ENCODE measurements around the gene CCL16.

Gene CCL16

DNA sequence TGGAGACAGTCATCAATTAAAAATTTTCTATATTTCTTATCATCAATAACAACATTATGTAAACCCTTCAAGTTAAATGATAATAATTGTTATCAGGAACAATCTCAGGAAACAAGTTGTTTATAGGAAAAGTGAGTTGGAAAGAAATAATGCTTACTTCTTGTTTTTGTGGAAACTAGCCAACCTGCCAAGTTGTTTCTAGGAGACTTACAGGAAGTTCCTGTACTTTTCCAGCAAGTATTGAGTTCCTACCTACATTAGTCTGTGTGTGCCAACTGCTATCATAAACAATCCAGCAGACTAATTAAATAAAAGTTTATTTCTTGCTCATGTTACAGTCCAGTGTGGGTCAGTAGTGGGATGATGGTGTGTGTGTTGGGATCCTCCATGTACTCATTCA lies 6.9 kb upstream of the CCL16 start:
- TF ChIP-seq, protein P1, sequence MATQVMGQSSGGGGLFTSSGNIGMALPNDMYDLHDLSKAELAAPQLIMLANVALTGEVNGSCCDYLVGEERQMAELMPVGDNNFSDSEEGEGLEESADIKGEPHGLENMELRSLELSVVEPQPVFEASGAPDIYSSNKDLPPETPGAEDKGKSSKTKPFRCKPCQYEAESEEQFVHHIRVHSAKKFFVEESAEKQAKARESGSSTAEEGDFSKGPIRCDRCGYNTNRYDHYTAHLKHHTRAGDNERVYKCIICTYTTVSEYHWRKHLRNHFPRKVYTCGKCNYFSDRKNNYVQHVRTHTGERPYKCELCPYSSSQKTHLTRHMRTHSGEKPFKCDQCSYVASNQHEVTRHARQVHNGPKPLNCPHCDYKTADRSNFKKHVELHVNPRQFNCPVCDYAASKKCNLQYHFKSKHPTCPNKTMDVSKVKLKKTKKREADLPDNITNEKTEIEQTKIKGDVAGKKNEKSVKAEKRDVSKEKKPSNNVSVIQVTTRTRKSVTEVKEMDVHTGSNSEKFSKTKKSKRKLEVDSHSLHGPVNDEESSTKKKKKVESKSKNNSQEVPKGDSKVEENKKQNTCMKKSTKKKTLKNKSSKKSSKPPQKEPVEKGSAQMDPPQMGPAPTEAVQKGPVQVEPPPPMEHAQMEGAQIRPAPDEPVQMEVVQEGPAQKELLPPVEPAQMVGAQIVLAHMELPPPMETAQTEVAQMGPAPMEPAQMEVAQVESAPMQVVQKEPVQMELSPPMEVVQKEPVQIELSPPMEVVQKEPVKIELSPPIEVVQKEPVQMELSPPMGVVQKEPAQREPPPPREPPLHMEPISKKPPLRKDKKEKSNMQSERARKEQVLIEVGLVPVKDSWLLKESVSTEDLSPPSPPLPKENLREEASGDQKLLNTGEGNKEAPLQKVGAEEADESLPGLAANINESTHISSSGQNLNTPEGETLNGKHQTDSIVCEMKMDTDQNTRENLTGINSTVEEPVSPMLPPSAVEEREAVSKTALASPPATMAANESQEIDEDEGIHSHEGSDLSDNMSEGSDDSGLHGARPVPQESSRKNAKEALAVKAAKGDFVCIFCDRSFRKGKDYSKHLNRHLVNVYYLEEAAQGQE (IDR thresholded peaks at IDR 0.05; ENCODE audit: insufficient replicate concordance, low read depth): no peak
- TF ChIP-seq POLR2AphosphoS5 (IDR thresholded peaks at IDR 0.05; ENCODE audit: low read depth) (no peak), SPI1 (IDR thresholded peaks at IDR 0.05; ENCODE audit: borderline replicate concordance, low read depth) (no peak), GABPA (IDR thresholded peaks at IDR 0.05; ENCODE audit: low read depth) (no peak)
- TF ChIP-seq, protein P2, sequence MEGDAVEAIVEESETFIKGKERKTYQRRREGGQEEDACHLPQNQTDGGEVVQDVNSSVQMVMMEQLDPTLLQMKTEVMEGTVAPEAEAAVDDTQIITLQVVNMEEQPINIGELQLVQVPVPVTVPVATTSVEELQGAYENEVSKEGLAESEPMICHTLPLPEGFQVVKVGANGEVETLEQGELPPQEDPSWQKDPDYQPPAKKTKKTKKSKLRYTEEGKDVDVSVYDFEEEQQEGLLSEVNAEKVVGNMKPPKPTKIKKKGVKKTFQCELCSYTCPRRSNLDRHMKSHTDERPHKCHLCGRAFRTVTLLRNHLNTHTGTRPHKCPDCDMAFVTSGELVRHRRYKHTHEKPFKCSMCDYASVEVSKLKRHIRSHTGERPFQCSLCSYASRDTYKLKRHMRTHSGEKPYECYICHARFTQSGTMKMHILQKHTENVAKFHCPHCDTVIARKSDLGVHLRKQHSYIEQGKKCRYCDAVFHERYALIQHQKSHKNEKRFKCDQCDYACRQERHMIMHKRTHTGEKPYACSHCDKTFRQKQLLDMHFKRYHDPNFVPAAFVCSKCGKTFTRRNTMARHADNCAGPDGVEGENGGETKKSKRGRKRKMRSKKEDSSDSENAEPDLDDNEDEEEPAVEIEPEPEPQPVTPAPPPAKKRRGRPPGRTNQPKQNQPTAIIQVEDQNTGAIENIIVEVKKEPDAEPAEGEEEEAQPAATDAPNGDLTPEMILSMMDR (IDR thresholded peaks at IDR 0.05; ENCODE audit: insufficient read depth, low read length): no peak
- H3K4me3 ChIP-seq (replicated peaks; ENCODE audit: insufficient read depth, low read length): no peak overlapping the region
- no peak for DNase-seq (ENCODE audit: low read depth in 1 of 2, low spot score in 1 of 2)
- no peak overlapping the region for H3K27ac ChIP-seq (replicated peaks)
- H3K27me3 ChIP-seq (ENCODE audit: insufficient read depth, poor library complexity, severe bottlenecking): no peaks in the 10 kb centered on the region

DNA sequence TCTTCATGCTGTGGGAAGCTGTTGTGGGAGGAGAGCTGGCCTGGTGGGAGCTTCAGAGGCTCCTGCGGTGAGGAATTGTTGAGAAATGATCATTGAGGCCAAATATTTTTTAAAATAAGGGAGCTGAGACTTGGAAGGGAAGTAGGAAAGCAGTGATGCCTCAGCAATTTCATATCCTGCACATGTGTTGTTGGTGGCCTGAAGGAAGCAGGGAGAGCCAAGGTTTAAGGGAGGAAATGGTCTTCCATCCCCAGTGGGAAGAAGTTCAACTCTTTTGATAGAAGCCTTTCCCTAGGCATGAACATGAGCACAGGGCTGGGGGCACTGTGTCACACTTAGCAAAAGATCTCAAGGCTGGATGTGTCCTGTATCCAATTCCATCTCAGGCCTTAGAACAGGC lies 5.3 kb upstream of the CCL16 start, which contains the start of gene CCL14:
Gene CCL14, minus strand, starts transcription at position 87 of the 400 bp plus-strand sequence. Its CDS starts 80 bp downstream, at position 7.
- Histone ChIP-seq H3K27ac (replicated peaks) (no peak within 1 kb of the TSS), H3K27me3 (ENCODE audit: insufficient read depth, poor library complexity, severe bottlenecking) (no peaks in the 10 kb centered on the region), H3K4me3 (replicated peaks; ENCODE audit: insufficient read depth, low read length) (no peak within 1 kb of the TSS)
- no peak for DNase-seq (ENCODE audit: low read depth in 1 of 2, low spot score in 1 of 2)
- TF ChIP-seq SPI1 (IDR thresholded peaks at IDR 0.05; ENCODE audit: borderline replicate concordance, low read depth): no peak
- TF ChIP-seq, protein P1 (IDR thresholded peaks at IDR 0.05; ENCODE audit: insufficient replicate concordance, low read depth): no peak

DNA sequence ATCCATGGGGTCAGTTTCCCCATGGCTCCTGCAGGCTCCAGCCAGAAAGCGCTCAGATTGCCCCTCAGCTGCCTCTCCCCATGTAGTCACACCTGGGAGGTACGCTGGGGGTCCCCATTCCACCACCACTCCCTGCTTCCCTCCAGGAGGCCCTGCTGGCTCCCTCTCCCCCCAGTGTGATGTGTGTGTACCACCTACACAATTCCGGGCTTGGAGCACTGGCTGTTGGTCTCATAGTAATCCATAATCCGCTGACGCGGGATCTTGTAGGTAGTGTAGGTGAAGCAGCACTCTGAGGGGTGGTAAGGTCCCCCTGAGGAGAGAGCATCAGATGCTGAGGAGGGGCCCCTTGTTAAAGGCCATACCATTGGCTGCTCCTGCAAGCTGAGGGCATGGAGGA lies 2.8 kb upstream of the CCL16 start:
- Histone ChIP-seq H3K27ac (replicated peaks) (no peak overlapping the region), H3K4me3 (replicated peaks; ENCODE audit: insufficient read depth, low read length) (no peak overlapping the region), H3K27me3 (ENCODE audit: insufficient read depth, poor library complexity, severe bottlenecking) (no peaks in the 10 kb centered on the region)
- no peak for DNase-seq (ENCODE audit: low read depth in 1 of 2, low spot score in 1 of 2)
- TF ChIP-seq, protein P1 (IDR thresholded peaks at IDR 0.05; ENCODE audit: insufficient replicate concordance, low read depth): no peak
- TF ChIP-seq POLR2AphosphoS5 (IDR thresholded peaks at IDR 0.05; ENCODE audit: low read depth) (no peak), SPI1 (IDR thresholded peaks at IDR 0.05; ENCODE audit: borderline replicate concordance, low read depth) (no peak), GABPA (IDR thresholded peaks at IDR 0.05; ENCODE audit: low read depth) (no peak)
- TF ChIP-seq, protein P2 (IDR thresholded peaks at IDR 0.05; ENCODE audit: insufficient read depth, low read length): no peak
